K562 (cell line): Measurements from ENCODE around the gene CTH. TPM values are rescaled to one million over a fixed set of nuclear protein-coding genes. Genes with fewer than 3 reads are reported as not detected.

Experiments
- RERE ChIP-seq: sonication (generic); formaldehyde crosslinking; IDR thresholded peaks from 2 replicates; pipeline ENCODE4 v1.8.0; 2023; ENCODE audit warnings: missing genetic modification reagents, mild to moderate bottlenecking, borderline replicate concordance
- ZNF609 ChIP-seq: sonication (generic); formaldehyde crosslinking; IDR thresholded peaks from 2 replicates; pipeline ENCODE4 v1.8.1; 2023; ENCODE audit warnings: missing genetic modification reagents, mild to moderate bottlenecking, borderline replicate concordance
- polyA plus RNA-seq, 8 experiments: library from polyadenylated mRNA; depleted of rRNA in 4 of 8; stranded (reverse) in 5 of 8; unstranded in 3 of 8; fragments of >200 nt; fragmentation: Nextera tagmentation in 2 of 8; fragmentation: Illumina TruSeq in 1 of 8; extraction: Ambion mirVana in 2 of 8; extraction: Trizol in 1 of 8; gene quantifications; 2 replicates each; pipeline versions ENCODE4 v1.2.1 to v1.2.3, GENCODE V29; 2011 to 2014; ENCODE audit warnings: inconsistent platforms in 1 of 8, missing spikeins in 1 of 8
- total RNA-seq, 7 experiments: library from RNA; depleted of rRNA in 6 of 7; stranded (reverse); fragments of >200 nt in 6 of 7; fragmentation: Illumina TruSeq in 2 of 7; extraction: Trizol in 2 of 7; gene quantifications; 2 replicates each; pipeline versions ENCODE4 v1.2.1 to v1.2.3, GENCODE V29; 2011 to 2021; ENCODE audit warnings: low replicate concordance in 1 of 7

The CTH gene
- total and polyA plus RNA-seq, 9 of the 15 experiments (the other 6 are each of a cell fraction or from before 2014, with no cell fraction given), result 8.0 to 54.4 (median 30.9) TPM

- no peak for TF ChIP-seq ZNF609
- no peak for TF ChIP-seq RERE
Measured at GRCh38 chr1:70438529-70438928, 27.5 kb downstream of the CTH start (continued).
